Karpas-422 (cell line): ENCODE results near the gene COPZ2. TPM values are rescaled to one million over a fixed set of nuclear protein-coding genes. Genes with fewer than 3 reads are reported as not detected.

Experiments
- DNase-seq: peaks from one replicate; pipeline ENCODE4 v3.0.0-alpha.2; 2015
- H2AFZ ChIP-seq: fragments of 200-600 bp; sonication (generic); 2 replicates; pipeline ENCODE4 v1.6.1; 2014; ENCODE audit warnings: antibody characterized with exemption, low read length, mixed read lengths
- H3K27ac ChIP-seq: fragments of 200-600 bp; sonication (generic); 2 replicates; pipeline ENCODE4 v1.5.1; 2014; ENCODE audit warnings: mild to moderate bottlenecking, low read length, moderate library complexity
- H3K27me3 ChIP-seq: fragments of 200-600 bp; sonication (generic); 2 replicates; pipeline ENCODE4 v1.6.1; 2014; ENCODE audit warnings: low read length, mixed read lengths
- H3K36me3 ChIP-seq: fragments of 200-600 bp; sonication (generic); 2 replicates; pipeline ENCODE4 v1.6.1; 2014; ENCODE audit warnings: low read length, mixed read lengths; ENCODE audit not compliant: insufficient read depth
- H3K4me1 ChIP-seq: fragments of 200-600 bp; sonication (generic); 2 replicates; pipeline ENCODE4 v1.6.1; 2014; ENCODE audit warnings: mild to moderate bottlenecking, low read length, mixed read lengths
- H3K4me2 ChIP-seq: fragments of 200-600 bp; sonication (generic); 2 replicates; pipeline ENCODE4 v1.6.1; 2014; ENCODE audit warnings: low read length, low read depth, mild to moderate bottlenecking; ENCODE audit not compliant: poor library complexity, severe bottlenecking
- H3K4me3 ChIP-seq: fragments of 200-600 bp; sonication (generic); 2 replicates; pipeline ENCODE4 v1.5.1; 2014; ENCODE audit warnings: mild to moderate bottlenecking, antibody characterized with exemption, low read length, mixed read lengths
- H3K79me2 ChIP-seq: fragments of 200-600 bp; sonication (generic); 2 replicates; pipeline ENCODE4 v1.6.1; 2014; ENCODE audit warnings: mild to moderate bottlenecking, low read length, mixed read lengths
- H3K9ac ChIP-seq: fragments of 200-600 bp; sonication (generic); 2 replicates; pipeline ENCODE4 v1.6.0; 2014; ENCODE audit warnings: low read length
- H3K9me2 ChIP-seq: fragments of 200-600 bp; sonication (generic), shearing (Covaris generic); replicated peaks from 2 replicates; pipeline ENCODE4 v1.6.0; 2014; ENCODE audit warnings: mild to moderate bottlenecking, low read length, moderate library complexity; ENCODE audit not compliant: insufficient read depth
- H3K9me3 ChIP-seq: fragments of 300-700, 200-600 bp; sonication (generic); 2 replicates; pipeline ENCODE4 v1.6.1; 2014; ENCODE audit warnings: low read length, mixed read lengths
- H4K20me1 ChIP-seq: fragments of 200-600 bp; sonication (generic); 2 replicates; pipeline ENCODE4 v1.6.1; 2014; ENCODE audit warnings: mild to moderate bottlenecking, antibody characterized with exemption, low read length, low read depth; ENCODE audit not compliant: insufficient read depth
- total RNA-seq: library from RNA; depleted of rRNA; stranded (reverse); fragments of >200 nt; shearing (Covaris generic); gene quantifications from 2 replicates; pipeline ENCODE4 v1.2.3, GENCODE V29; 2014; ENCODE audit warnings: low replicate concordance

Gene COPZ2
- total RNA-seq, 1 experiment from 2014 or later: not detected

DNA sequence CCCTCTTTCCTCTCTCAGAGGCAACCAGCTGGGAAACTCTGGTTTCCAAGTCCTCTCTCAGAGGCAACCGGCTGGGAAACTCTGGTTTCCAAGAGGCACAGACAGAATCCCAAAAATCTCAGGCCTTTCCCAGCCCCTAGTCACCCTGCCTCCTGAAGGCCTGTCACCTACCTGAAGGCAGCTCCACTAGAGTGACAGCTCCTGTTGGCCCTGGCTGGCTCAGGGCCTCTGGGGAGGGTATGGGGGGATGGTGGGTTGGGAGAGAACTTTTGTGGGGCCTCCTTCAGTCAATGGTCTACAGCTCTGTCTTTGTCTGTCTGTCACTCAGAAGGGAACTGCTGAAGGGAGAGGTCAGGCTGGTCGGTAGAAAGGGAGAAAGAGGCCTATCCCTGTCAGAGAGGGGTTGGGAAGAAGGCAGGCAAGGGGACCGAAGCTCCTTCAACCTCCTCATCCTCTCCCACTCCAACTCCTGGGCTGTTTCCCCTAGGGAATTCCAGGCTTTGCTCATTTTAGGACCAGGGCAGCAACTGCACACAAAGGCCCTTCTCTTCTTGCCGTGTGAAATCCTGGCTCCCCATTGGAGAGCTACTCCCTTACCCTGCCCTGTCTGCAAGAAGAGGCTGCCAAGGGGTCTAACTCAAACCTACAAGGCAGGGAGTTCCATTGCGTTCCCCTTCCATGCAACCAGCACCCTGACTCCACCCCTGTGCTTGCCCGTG is 23.6 kb downstream of the COPZ2 start:
- Histone ChIP-seq H3K4me3 (no peak overlapping the region), H2AFZ (no peak overlapping the region), H3K36me3 (no peaks in the 10 kb centered on the region), H3K4me1 (peaks cover 55% of the 10 kb centered on the region), H3K27me3 (no peaks in the 10 kb centered on the region), H3K4me2 (no peak overlapping the region), H4K20me1 (no peaks in the 10 kb centered on the region), H3K79me2 (no peaks in the 10 kb centered on the region), H3K9ac (no peak overlapping the region), H3K9me2 (no peaks in the 10 kb centered on the region), H3K9me3 (no peaks in the 10 kb centered on the region), H3K27ac (no peak overlapping the region)
- no peak for DNase-seq

- no peaks in the 10 kb centered on the region for H3K9me2 ChIP-seq
- peak overlapping the region; percentile 56 for H3K4me3 ChIP-seq
- H3K9me3 ChIP-seq: no peaks in the 10 kb centered on the region
- 0 out of 2 replicates have a peak overlapping the region, but pooled peaks have one; percentile 31 for H3K9ac ChIP-seq
- H3K4me2 ChIP-seq: peak overlapping the region; percentile 100
- H3K79me2 ChIP-seq: no peaks in the 10 kb centered on the region
- no peaks in the 10 kb centered on the region for H4K20me1 ChIP-seq
- peaks cover 46% of the 10 kb centered on the region for H3K4me1 ChIP-seq
- no peak for DNase-seq
- H2AFZ ChIP-seq: 0 out of 2 replicates have a peak overlapping the region, but pooled peaks have one; percentile 48
- no peaks in the 10 kb centered on the region for H3K36me3 ChIP-seq
- no peaks in the 10 kb centered on the region for H3K27me3 ChIP-seq
- no peak overlapping the region for H3K27ac ChIP-seq
Observed at GRCh38 chr17:48012654-48013053, 24.9 kb downstream of the COPZ2 start.

- peak overlapping the region; percentile 95 for H2AFZ ChIP-seq
- H3K27me3 ChIP-seq: no peaks in the 10 kb centered on the region
- peak overlapping the region; percentile 66 for H3K27ac ChIP-seq
- H4K20me1 ChIP-seq: no peaks in the 10 kb centered on the region
- peak overlapping the region; percentile 84 for H3K9ac ChIP-seq
- peaks cover 41% of the 10 kb centered on the region for H3K4me1 ChIP-seq
- no peaks in the 10 kb centered on the region for H3K9me3 ChIP-seq
- H3K4me3 ChIP-seq: peak overlapping the region; percentile 80
- peak; percentile 93 for DNase-seq
- no peaks in the 10 kb centered on the region for H3K36me3 ChIP-seq
- no peaks in the 10 kb centered on the region for H3K9me2 ChIP-seq
- no peaks in the 10 kb centered on the region for H3K79me2 ChIP-seq
- H3K4me2 ChIP-seq: peak overlapping the region; percentile 100
Observed at GRCh38 chr17:48012151-48012520, 25.5 kb downstream of the COPZ2 start.

GRCh38 chr17:48011405-48012150 is 26.0 kb downstream of the COPZ2 start:
- H3K4me1 ChIP-seq: peaks cover 38% of the 10 kb centered on the region
- peak overlapping the region; percentile 100 for H3K4me2 ChIP-seq
- H3K4me3 ChIP-seq: peak overlapping the region; percentile 80
- H3K36me3 ChIP-seq: no peaks in the 10 kb centered on the region
- peak overlapping the region; percentile 95 for H2AFZ ChIP-seq
- H3K79me2 ChIP-seq: no peaks in the 10 kb centered on the region
- H3K9me2 ChIP-seq: no peaks in the 10 kb centered on the region
- no peaks in the 10 kb centered on the region for H4K20me1 ChIP-seq
- peak; percentile 87 for DNase-seq
- no peaks in the 10 kb centered on the region for H3K9me3 ChIP-seq
- peak overlapping the region; percentile 66 for H3K27ac ChIP-seq
- H3K27me3 ChIP-seq: no peaks in the 10 kb centered on the region
- H3K9ac ChIP-seq: peak overlapping the region; percentile 84

GRCh38 chr17:48010193-48010592 is 27.4 kb downstream of the COPZ2 start:
- no peak overlapping the region for H3K9ac ChIP-seq
- H4K20me1 ChIP-seq: no peaks in the 10 kb centered on the region
- no peaks in the 10 kb centered on the region for H3K27me3 ChIP-seq
- H3K4me3 ChIP-seq: no peak overlapping the region
- H3K9me2 ChIP-seq: no peaks in the 10 kb centered on the region
- no peaks in the 10 kb centered on the region for H3K79me2 ChIP-seq
- no peak overlapping the region for H3K27ac ChIP-seq
- H3K36me3 ChIP-seq: no peaks in the 10 kb centered on the region
- no peak for DNase-seq
- H2AFZ ChIP-seq: no peak overlapping the region
- H3K4me2 ChIP-seq: no peak overlapping the region
- H3K4me1 ChIP-seq: peaks cover 42% of the 10 kb centered on the region
- H3K9me3 ChIP-seq: no peaks in the 10 kb centered on the region

GRCh38 chr17:48006936-48007709 is 30.5 kb downstream of the COPZ2 start:
- Histone ChIP-seq H3K9ac (no peak overlapping the region), H4K20me1 (no peaks in the 10 kb centered on the region), H3K4me3 (no peak overlapping the region), H3K9me3 (no peaks in the 10 kb centered on the region), H3K36me3 (no peaks in the 10 kb centered on the region), H2AFZ (no peak overlapping the region), H3K79me2 (no peaks in the 10 kb centered on the region), H3K4me2 (no peak overlapping the region), H3K27ac (no peak overlapping the region), H3K27me3 (no peaks in the 10 kb centered on the region), H3K9me2 (no peaks in the 10 kb centered on the region), H3K4me1 (peaks cover 54% of the 10 kb centered on the region)
- no peak for DNase-seq

GRCh38 chr17:48004983-48005382 is 32.6 kb downstream of the COPZ2 start:
- no peaks in the 10 kb centered on the region for H3K9me3 ChIP-seq
- no peaks in the 10 kb centered on the region for H3K9me2 ChIP-seq
- H3K27me3 ChIP-seq: no peaks in the 10 kb centered on the region
- H4K20me1 ChIP-seq: no peaks in the 10 kb centered on the region
- no peak overlapping the region for H3K4me3 ChIP-seq
- peaks cover 45% of the 10 kb centered on the region for H3K4me1 ChIP-seq
- H3K36me3 ChIP-seq: no peaks in the 10 kb centered on the region
- H3K4me2 ChIP-seq: no peak overlapping the region
- DNase-seq: no peak
- H3K79me2 ChIP-seq: no peaks in the 10 kb centered on the region
- no peak overlapping the region for H3K27ac ChIP-seq
- peak overlapping the region; percentile 23; the same call in 1 of the 2 replicates for H2AFZ ChIP-seq
- H3K9ac ChIP-seq: 0 out of 2 replicates have a peak overlapping the region, but pooled peaks have one; percentile 10
